HG03521 (cell line): Measurements from ENCODE around the gene BCAR3.

Experiments used
- ATAC-seq: cut with Tn5 transposase; IDR thresholded peaks from one replicate; pipeline ENCODE4 v1.9.1; 2021; ENCODE audit warnings: mild to moderate bottlenecking, moderate library complexity; ENCODE audit not compliant: unreplicated experiment

BCAR3 gene

DNA sequence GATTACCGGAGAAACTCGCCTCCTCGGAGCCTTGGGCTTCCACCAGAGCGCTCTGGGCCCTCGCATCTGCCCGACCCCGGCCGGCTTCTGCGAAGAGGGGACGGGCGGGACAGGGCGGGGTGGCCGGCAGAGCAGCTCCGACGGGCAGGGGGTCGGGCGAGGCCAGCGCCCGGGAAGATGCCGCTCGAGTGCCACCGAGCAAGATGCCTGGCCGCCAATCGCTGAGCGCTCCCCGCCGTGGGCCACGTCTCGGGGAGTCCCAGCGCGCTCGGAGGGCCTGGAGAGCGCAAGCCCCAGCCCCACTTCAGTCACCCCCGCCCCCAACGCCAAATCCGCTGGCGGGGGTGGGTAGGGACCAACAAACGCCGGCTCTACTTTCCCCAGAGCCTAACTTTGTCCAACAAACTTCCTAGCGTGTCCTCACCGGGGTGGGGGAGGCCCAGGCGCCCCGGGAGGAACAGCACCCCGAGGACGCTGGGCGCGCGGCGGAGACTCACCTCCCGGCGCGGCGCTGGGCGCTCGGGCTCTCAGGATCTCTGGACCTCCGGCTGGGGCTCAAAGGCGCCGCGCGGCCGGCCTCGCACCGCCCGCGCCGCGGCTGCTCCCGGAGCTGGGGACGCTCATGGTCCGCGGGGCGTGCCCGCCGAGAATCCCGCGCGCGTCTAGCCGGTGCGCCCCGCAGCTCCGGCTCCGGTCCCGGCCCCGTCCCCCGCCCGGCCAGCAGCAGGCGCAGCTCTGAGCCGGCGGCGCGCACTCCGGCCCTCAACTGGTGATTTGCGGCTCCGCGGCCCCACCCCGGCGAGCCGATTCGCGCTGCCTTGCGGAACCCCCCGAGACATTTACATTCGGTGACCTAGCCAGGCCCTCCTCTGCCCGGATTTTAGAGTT is at the start of gene BCAR3:
TSS of gene BCAR3 (minus strand) at position 737 of the 888 bp plus-strand sequence. CDS start 6,907 bp downstream, outside the sequence.
- peak; percentile 64 for ATAC-seq

DNA sequence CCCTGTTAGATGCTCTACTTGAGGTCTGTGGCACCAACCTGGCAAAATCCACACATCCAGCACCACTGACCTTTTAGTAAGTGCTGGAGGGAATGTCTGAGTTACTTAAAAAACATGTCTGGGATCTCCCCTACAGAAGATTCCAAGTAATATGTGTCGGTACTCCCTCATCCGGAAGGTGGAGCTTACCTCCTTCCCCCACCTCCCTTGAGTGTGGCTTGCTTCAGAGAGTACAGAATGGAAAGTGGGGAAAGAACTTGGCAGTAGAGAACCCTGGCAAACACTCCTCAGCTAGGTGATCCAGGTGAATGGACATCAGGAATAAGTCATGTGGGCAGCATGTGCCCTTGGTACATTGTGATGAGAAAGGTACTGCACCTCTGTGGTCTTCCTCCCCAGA is 49.0 kb upstream of the BCAR3 start:
- no peak for ATAC-seq

- no peak for ATAC-seq
Observed at GRCh38 chr1:93729906-93730305, 48.3 kb upstream of the BCAR3 start.

DNA sequence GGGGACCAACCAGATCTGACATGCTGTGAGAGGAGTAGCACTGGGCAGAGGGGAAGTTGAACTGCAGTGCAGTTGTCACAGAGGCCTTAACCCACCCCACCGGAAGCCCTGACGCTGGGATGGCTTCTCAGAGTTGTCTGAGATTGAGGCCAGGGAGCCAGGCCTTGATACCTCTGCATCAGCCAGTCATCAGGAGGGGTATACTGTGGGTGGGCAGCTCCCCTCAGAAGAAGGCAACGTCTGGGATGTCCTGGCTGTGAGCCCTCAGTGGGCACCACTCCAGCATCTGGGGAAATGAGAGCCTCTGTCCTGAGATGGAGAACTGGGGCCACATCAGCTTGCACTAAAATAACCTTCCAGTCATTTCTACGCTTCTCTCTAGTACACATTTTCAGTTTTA is 47.9 kb upstream of the BCAR3 start:
- ATAC-seq, result peak; percentile 64

DNA sequence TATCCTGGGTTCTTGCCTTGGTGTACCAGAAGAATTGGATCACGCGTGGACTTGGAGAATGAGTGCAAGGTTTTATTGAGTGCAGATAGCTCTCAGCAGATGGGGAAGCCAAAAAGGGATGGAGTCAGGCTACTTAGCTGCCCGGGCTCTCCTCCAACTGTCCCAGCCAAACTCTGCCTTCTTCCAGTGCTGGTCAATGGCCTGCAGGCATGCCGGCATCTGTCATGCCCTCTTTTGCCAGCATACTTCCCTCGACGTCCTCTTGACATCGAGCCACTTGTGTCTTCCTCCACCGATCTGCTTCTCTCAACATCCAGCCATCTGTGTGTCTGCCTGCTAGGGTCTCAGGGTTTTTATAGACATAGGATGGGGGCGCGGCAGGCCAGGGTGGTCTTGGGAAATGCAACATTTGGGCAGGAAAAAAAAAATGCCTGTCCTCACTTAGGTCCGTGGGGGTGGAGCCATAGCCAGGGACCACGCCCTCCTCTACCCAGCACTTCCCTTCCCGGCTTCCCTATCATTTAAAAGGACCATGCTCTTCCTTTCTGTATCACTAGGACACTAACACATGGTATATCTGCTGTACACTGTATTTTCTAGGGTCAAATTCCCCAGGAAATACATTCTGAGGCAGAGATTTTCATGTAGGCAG is 47.0 kb upstream of the BCAR3 start:
- no peak for ATAC-seq

DNA sequence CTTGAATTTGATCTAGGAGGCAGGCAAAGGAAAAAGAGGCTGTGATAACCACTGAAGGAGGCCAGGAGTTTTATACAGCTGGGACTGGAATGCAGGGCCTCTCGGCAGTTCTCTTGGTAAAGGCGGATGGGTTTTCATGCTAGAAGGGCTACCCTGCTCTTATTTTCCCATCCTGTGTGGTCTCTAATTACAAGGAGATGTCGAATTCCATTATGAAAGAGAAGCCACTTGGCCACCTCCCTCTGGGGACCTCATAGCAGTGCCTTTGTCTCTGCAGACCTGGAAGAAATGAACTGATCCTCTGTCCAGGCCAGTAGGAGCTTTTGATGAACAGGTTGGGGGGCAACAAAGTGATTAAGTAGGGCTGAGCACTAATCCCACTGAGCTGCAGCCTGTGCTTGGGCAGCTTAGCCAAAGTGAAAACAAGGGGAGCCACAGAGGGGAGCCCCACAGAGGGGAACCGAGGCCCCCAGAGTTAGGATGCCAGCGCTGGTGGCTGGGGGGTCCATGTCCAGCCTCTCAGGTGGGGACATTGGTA is 42.2 kb upstream of the BCAR3 start:
- no peak for ATAC-seq

- no peak for ATAC-seq
Observed at GRCh38 chr1:93723110-93723509, 41.5 kb upstream of the BCAR3 start.

DNA sequence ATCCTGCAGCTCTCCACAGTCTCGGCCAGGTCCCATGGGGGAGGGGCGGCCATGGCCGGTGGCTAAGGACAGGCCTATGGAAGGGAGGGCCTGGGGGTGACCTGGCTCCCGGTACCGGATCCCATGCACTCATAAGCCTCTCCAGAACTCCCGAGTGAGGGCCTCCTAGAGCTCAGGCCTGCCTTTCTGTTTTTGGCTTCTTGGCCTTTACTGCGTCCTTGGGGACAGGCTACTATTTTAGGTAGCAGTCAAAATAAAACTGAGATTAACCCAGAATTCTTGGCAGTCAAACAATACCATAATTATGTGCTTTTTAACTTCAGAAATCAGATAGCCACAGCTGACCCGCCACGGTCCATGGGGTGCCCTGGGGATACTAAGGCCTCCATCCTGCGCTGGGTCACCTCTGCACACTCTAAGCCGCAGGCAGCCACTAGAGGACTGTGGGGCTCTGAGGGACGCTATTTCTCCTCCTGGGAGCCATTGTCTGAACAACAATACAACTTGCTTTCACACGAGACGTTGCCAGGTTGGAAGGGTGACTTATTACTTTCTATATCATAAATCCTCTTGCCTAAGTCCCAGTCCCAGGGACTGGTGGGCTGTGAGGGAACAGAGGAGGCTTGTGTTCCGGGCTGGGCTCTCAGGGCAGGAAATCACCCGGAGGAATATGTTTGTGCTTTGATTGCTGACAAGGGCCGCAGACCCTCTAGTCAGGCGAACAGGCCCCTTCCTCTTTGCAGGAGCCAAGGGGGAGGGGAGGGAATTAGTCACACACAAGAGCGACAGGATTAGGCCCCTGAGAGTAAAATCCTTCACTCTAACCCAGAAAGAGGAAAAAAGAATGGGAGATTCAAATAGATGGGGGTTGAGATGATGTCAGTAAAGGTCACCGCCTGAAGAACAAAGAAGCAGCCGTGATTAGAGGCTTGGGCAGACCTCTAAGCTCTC is 40.7 kb upstream of the BCAR3 start:
- ATAC-seq, result no peak

DNA sequence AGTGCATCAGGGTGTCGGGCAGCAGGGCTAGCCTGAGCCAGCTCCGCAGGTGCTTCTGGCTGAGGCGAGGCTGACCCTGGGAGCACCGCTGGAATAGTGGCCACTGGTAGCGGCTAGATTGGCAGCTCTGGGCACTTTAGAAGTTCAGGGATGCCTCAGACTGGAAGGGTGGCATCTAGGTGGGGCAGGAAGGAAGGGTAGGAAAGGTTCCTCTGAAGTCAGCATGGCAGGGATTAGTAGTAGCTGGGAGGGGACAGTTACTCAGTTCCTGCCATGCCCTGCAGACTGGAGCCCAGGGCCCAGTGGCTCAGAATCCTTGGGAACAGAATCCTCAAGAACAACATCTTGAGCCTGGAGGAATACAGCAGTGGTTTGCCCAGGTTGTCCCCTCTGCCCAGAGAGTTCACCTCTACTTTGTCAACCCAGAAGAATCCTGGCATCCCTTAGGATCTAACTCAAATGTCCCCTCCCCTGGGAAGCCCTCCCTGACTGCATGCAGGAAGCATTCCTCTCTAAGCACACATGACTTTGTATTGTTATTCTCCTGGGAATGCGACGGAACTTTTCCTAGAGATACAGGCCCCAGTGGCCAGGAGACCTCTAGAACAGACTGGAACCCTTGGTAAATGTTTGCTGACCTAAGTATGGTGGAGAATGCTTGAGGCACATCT is 39.5 kb upstream of the BCAR3 start:
- ATAC-seq, result no peak

DNA sequence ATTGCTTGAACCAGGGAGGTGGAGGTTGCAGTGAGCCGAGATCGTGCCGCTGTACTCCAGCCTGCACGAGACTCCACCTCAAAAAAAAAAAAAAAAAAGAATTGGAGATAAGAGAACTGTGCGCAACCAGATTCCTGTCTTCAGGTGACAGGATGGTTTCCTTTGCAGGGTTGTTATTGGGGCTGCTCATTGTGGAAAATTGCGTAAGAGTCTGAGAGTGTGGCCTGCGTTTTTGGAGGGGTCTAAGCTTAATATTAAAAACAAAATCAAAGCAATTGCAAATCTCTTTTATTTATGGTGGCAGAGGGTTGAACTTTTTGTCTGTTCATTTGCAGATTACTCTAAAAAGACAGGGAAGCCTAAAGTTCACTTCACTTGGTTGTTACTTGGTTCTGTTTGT is 36.0 kb upstream of the BCAR3 start:
- ATAC-seq, result no peak

DNA sequence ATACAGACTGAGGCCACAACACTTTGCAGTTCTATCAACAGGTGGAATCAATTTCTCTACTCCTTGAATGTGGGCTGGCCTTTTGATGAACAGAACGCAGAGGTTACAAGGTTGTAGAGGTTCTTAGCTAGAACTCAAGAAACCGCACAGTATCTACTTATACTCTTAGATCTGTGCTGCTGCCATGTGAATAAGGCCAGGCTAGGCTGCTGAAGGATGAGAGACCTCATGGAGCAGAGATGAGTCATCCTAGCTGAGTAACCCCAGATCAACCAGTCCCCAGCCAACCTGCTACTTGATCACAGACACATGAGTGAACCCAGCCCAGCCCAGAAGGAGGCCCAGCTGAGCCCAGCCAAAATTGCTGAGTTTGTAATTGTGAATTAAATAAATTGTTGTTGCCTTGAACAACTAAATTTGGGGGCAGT is 35.3 kb upstream of the BCAR3 start:
- ATAC-seq, result no peak

GRCh38 chr1:93716163-93716562 is 34.5 kb upstream of the BCAR3 start:
- ATAC-seq, result no peak

DNA sequence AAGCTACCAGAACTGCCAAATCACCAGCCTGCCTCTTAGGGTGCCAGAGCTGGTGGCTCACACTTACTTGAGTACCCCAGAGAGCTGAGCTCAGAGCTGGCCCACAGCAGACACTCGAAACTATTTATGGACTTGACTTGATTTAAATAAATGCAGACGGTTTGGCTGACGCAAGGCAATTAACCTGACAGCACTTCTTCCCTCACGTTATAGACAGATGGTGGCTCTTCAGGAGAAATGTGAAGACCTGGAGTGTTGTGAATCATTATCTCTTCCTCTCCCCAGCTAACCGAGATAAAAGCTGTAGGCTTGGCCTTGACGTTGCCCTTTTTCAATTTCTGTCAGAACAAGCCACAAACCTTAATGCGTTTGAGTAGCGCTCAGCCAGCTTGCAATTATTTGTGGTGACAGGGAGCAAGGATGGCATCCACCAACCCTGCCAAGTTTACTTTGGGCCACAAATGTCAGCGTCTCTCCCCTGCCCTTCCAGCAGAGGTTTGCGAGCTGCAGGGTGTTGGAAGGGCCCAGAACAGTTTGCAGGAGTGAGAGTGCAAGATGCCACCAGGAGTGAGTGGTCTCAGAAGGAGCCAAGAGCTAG is 34.0 kb upstream of the BCAR3 start:
- no peak for ATAC-seq

- no peak for ATAC-seq
Observed at GRCh38 chr1:93714356-93714755, 32.7 kb upstream of the BCAR3 start.

GRCh38 chr1:93713341-93713740 is 31.7 kb upstream of the BCAR3 start:
- ATAC-seq, result no peak

GRCh38 chr1:93712741-93713140 is 31.1 kb upstream of the BCAR3 start:
- ATAC-seq, result no peak

DNA sequence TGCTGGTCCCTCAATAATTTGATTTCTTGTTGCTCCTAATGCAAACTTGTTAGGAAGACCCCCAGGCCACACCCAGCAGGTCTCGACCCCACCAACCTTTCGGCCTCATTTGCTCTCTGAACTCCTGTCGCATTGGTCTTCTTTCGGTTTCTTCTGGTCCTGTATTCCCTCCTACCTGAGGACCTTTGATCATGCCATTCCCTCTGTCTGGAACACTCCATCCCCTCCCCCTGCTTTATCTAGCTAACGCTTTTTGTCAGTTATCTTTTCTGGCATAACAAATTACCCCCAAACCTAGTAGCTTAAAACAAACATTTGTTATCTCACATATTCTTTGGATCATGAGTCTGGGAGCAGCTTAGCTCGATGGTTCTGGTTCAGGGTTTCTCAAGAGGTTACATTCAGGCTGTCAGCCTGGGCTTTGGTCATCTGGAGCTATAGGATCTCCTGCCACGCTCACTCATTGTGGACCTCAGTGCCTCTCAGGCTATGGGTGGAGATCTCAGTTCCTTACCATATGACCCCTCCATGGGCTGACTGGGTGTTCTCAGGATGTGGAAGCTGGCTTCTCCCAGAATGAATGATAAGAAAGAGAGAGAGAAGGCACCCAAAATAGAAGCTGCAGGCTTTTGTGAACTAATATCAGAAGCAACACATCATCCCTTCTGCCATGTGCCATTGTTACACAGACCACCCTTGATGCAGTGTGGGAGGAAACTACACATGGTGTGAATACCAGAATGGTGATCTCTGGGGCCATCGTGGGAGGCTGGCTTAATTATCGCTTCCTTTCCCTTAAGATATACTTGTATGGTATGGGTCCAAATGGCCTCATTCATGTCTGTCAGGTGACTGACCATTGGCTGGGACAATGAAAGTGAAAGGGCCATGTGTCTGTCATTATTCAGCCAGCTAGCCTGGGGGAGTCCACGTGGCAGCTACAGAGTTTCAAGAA is 29.1 kb upstream of the BCAR3 start:
- ATAC-seq, result no peak

DNA sequence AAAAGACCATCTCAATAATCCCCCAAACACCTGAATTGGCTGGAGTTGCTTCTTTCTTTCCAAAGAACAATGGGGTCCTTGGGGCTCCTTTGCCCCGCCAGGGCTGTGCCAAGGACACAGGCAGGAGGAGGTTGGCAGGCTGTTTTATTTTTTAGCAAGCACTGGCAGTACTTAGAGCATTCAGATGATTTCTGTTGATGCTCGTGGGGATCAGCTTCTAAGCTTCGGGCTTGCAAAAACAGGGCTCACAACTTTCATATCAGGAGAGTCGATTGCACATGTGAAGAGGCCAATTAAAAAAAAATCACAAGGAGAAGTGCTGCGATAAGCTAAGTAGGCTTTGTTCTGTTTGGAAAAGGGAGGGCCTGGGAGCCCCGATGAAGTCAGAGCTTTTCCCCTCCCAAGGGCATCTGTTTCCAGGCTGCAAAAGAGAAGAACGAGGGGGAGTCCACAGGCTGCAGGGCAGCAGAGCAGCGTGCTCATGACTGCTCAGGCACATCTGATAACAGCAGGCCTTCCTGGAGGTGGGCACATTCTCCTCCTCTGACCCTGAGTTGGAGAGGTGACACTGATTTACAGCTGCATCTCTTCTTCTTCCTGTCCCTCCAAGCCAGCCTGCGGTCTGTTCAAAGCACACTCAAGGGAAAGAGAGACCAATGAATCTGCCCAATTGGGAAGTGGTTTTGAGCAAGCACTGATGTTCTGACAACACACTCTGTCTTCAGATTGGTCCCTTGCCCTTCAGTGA is 27.3 kb upstream of the BCAR3 start:
- no peak for ATAC-seq
